ENCODE results near the gene CLRN3. TPM values are rescaled to one million over a fixed set of nuclear protein-coding genes. Genes with fewer than 3 reads are reported as not detected.

Gene CLRN3
- total RNA-seq, 1 donor from 2014 or later: not detected

- no peaks in the 10 kb centered on the region for H3K9me3 ChIP-seq (ENCODE audit: insufficient read depth, low read depth, low read length)
- no peak overlapping the region for H3K4me3 Mint-ChIP-seq (ENCODE audit: unreplicated experiment)
- H3K36me3 Mint-ChIP-seq (ENCODE audit: low read depth, unreplicated experiment): peaks cover 12% of the 10 kb centered on the region
- H4K20me1 ChIP-seq (ENCODE audit: insufficient read depth, low read length): no peaks in the 10 kb centered on the region
- H3K9me3 Mint-ChIP-seq (ENCODE audit: unreplicated experiment): no peaks in the 10 kb centered on the region
- H2AFZ ChIP-seq (ENCODE audit: low read depth, low read length): no peak overlapping the region
- H3K9ac ChIP-seq (ENCODE audit: low read length): no peak overlapping the region
- H3K4me1 Mint-ChIP-seq (ENCODE audit: low read depth, unreplicated experiment): peaks cover 12% of the 10 kb centered on the region
- no peaks in the 10 kb centered on the region for H3K27me3 ChIP-seq (ENCODE audit: insufficient read depth, low read length)
- H3K4me3 ChIP-seq (ENCODE audit: insufficient read depth, low read depth, low read length): no peak overlapping the region
- no peak for FAIRE-seq
- TF ChIP-seq CTCF (IDR thresholded peaks at IDR 0.05; ENCODE audit: insufficient read depth, low read depth, low read length): no peak
- TF ChIP-seq EZH2 (IDR thresholded peaks at IDR 0.05; ENCODE audit: insufficient read depth, low read length): no peak
- H3K27me3 Mint-ChIP-seq (ENCODE audit: low read depth, unreplicated experiment): no peaks in the 10 kb centered on the region
- H3K36me3 ChIP-seq (ENCODE audit: insufficient read depth, low read length): no peaks in the 10 kb centered on the region
- peaks cover 11% of the 10 kb centered on the region for H3K4me1 ChIP-seq (ENCODE audit: insufficient read depth, low read length)
- H3K79me2 ChIP-seq (ENCODE audit: insufficient read depth, low read length): peaks cover 2% of the 10 kb centered on the region
- H3K4me2 ChIP-seq (ENCODE audit: low read length): no peak overlapping the region
- DNase-seq (ENCODE audit: low read depth): no peak
- no peak overlapping the region for H3K27ac Mint-ChIP-seq (ENCODE audit: unreplicated experiment)
- no peak overlapping the region for H3K27ac ChIP-seq (ENCODE audit: low read depth, low read length)
Observed at GRCh38 chr10:127933271-127933670, 40.5 kb upstream of the CLRN3 start.

GRCh38 chr10:127932521-127933270, 40.0 kb upstream of the CLRN3 start:
- no peak for TF ChIP-seq CTCF (IDR thresholded peaks at IDR 0.05; ENCODE audit: insufficient read depth, low read depth, low read length)
- TF ChIP-seq EZH2 (IDR thresholded peaks at IDR 0.05; ENCODE audit: insufficient read depth, low read length): no peak

More at GRCh38 chr10:127932521-127933270, 40.0 kb upstream of the CLRN3 start:
- Histone ChIP-seq H4K20me1 (ENCODE audit: insufficient read depth, low read length) (no peaks in the 10 kb centered on the region), H3K4me3 (ENCODE audit: insufficient read depth, low read depth, low read length) (no peak overlapping the region), H3K9me3 (ENCODE audit: insufficient read depth, low read depth, low read length) (no peaks in the 10 kb centered on the region), H3K27me3 (ENCODE audit: insufficient read depth, low read length) (no peaks in the 10 kb centered on the region), H3K36me3 (ENCODE audit: insufficient read depth, low read length) (no peaks in the 10 kb centered on the region), H3K4me2 (ENCODE audit: low read length) (no peak overlapping the region), H3K79me2 (ENCODE audit: insufficient read depth, low read length) (peaks cover 2% of the 10 kb centered on the region), H3K27ac (ENCODE audit: low read depth, low read length) (no peak overlapping the region), H3K4me1 (ENCODE audit: insufficient read depth, low read length) (peaks cover 16% of the 10 kb centered on the region), H3K9ac (ENCODE audit: low read length) (no peak overlapping the region), H2AFZ (ENCODE audit: low read depth, low read length) (no peak overlapping the region)
- no peak overlapping the region for H3K4me3 Mint-ChIP-seq (ENCODE audit: unreplicated experiment)
- no peak overlapping the region for H3K27ac Mint-ChIP-seq (ENCODE audit: unreplicated experiment)
- FAIRE-seq (no peak), DNase-seq (ENCODE audit: low read depth) (no peak)
- no peaks in the 10 kb centered on the region for H3K27me3 Mint-ChIP-seq (ENCODE audit: low read depth, unreplicated experiment)
- H3K36me3 Mint-ChIP-seq (ENCODE audit: low read depth, unreplicated experiment): peaks cover 12% of the 10 kb centered on the region
- no peaks in the 10 kb centered on the region for H3K9me3 Mint-ChIP-seq (ENCODE audit: unreplicated experiment)
- peaks cover 17% of the 10 kb centered on the region for H3K4me1 Mint-ChIP-seq (ENCODE audit: low read depth, unreplicated experiment)

Data from astrocyte (in vitro differentiated cells and primary cell).